Nephron progenitor cell (in vitro differentiated cells): ENCODE results near the gene ANKRD28.
"Not testable (repeated sequence)": the region's sequence is repeated elsewhere in the genome, so short reads cannot be mapped to it uniquely, and the experiment has no call there.

ENCODE experiments used
- DNase-seq: peaks from one replicate; pipeline ENCODE4 v3.0.0; 2021
- H3K27ac Mint-ChIP-seq: 2 replicates; pipeline ENCODE4 v1.8.0; 2021; ENCODE audit warnings: mild to moderate bottlenecking, moderate library complexity, mixed read lengths
- H3K27me3 Mint-ChIP-seq: 2 replicates; pipeline ENCODE4 v1.8.0; 2021; ENCODE audit warnings: mild to moderate bottlenecking, low read depth, mixed read lengths; ENCODE audit not compliant: poor library complexity
- H3K36me3 Mint-ChIP-seq: 2 replicates; pipeline ENCODE4 v1.8.0; 2021; ENCODE audit warnings: low read depth, mixed read lengths
- H3K4me1 Mint-ChIP-seq: 2 replicates; pipeline ENCODE4 v1.8.0; 2021; ENCODE audit warnings: mixed read lengths
- H3K4me3 Mint-ChIP-seq: 2 replicates; pipeline ENCODE4 v1.8.0; 2021; ENCODE audit warnings: mild to moderate bottlenecking, moderate library complexity, mixed read lengths
- H3K9me3 Mint-ChIP-seq: 2 replicates; pipeline ENCODE4 v1.8.0; 2021; ENCODE audit warnings: mild to moderate bottlenecking, moderate library complexity, mixed read lengths
- TF ChIP-seq, protein P1 (sequence below): fragments of 200-600 bp; sonication (generic); IDR thresholded peaks from 2 replicates; pipeline ENCODE4 v1.5.0; 2021; ENCODE audit warnings: antibody characterized with exemption

ANKRD28 gene

DNA sequence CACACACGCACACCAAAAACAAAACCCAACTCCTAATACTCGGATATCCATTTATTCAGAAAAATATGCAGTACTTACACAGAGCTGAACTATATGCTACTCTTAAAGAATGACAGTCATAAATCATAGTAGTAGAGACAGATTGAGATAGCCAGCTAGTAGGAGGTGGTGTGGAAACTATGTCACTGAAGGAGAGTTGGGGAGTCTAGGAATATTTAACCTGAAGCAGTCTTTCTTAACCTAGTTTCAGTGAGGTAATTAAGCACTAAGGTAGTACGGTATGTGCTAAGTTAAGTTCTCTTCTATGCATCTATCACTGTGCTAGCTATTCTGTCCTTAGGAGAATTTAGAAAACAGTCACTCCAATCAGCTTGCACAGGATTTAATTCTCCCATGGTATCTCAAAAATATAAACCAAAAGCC is 54.2 kb downstream of the ANKRD28 start:
- TF ChIP-seq, protein P1, sequence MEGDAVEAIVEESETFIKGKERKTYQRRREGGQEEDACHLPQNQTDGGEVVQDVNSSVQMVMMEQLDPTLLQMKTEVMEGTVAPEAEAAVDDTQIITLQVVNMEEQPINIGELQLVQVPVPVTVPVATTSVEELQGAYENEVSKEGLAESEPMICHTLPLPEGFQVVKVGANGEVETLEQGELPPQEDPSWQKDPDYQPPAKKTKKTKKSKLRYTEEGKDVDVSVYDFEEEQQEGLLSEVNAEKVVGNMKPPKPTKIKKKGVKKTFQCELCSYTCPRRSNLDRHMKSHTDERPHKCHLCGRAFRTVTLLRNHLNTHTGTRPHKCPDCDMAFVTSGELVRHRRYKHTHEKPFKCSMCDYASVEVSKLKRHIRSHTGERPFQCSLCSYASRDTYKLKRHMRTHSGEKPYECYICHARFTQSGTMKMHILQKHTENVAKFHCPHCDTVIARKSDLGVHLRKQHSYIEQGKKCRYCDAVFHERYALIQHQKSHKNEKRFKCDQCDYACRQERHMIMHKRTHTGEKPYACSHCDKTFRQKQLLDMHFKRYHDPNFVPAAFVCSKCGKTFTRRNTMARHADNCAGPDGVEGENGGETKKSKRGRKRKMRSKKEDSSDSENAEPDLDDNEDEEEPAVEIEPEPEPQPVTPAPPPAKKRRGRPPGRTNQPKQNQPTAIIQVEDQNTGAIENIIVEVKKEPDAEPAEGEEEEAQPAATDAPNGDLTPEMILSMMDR = no peak
- H3K27ac Mint-ChIP-seq = no peak overlapping the region
- DNase-seq = no peak
- no peaks in the 10 kb centered on the region for H3K4me1 Mint-ChIP-seq
- peaks cover 88% of the 10 kb centered on the region for H3K9me3 Mint-ChIP-seq
- H3K36me3 Mint-ChIP-seq = peaks cover 93% of the 10 kb centered on the region
- peak overlapping the region; percentile 5 for H3K4me3 Mint-ChIP-seq
- no peaks in the 10 kb centered on the region for H3K27me3 Mint-ChIP-seq

DNA sequence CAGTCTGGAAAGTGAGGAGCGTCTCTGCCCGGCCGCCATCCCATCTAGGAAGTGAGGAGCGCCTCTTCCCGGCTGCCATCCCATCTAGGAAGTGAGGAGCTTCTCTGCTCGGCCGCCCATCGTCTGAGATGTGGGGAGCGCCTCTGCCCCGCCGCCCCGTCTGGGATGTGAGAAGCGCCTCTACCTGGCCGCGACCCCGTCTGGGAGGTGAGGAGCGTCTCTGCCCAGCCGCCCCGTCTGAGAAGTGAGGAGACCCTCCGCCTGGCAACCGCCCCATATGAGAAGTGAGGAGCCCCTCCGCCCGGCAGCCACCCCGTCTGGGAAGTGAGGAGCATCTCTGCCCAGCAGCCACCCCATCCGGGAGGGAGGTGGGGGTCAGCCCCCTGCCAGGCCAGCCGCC is 55.5 kb downstream of the ANKRD28 start:
- not testable (repeated sequence) for H3K27ac Mint-ChIP-seq
- H3K36me3 Mint-ChIP-seq = peaks cover 93% of the 10 kb centered on the region
- peaks cover 88% of the 10 kb centered on the region for H3K9me3 Mint-ChIP-seq

DNA sequence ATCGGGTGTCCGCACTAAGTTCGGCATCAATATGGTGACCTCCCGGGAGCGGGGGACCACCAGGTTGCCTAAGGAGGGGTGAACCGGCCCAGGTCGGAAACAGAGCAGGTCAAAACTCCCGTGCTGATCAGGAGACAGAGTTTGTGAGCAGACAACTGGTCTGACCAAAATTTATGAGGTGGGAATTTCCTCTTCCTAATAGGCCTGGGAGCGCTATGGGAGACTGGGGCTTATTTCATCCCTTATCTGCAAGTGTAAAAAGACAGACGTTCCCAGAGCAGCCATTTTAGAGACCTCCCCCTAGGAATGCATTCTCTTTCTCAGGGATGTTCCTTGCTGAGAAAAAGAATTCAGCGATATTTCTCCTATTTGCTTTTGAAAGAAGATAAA is 59.2 kb downstream of the ANKRD28 start:
- H3K36me3 Mint-ChIP-seq = peaks cover 85% of the 10 kb centered on the region
- H3K4me1 Mint-ChIP-seq, H3K27ac Mint-ChIP-seq, H3K4me3 Mint-ChIP-seq, H3K27me3 Mint-ChIP-seq, DNase-seq: not testable (repeated sequence)
- H3K9me3 Mint-ChIP-seq = peaks cover 63% of the 10 kb centered on the region

More for the DNA sequence above, 55.5 kb downstream of the ANKRD28 start:
- not testable (repeated sequence) for H3K4me3 Mint-ChIP-seq, DNase-seq, H3K27me3 Mint-ChIP-seq, H3K4me1 Mint-ChIP-seq

DNA sequence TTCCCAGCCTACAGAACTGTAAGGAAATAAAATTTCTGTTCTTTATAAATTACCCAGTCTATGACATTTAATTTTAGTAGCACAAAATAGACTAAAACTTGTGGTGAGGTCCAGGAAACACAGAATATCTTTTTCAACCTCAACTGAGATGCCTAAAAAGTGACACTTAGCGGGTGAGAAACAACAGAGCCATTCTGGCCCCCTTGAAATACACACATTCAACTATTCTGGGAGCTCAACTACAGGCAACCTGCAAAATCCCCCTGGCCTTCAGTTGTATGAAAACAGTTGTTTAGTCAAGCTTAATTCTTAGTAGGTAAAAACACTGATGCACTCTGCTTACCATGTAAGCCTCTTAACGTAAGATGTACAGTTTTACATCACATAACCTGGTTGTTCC is 66.8 kb downstream of the ANKRD28 start:
- H3K27ac Mint-ChIP-seq = no peak overlapping the region
- H3K27me3 Mint-ChIP-seq = no peaks in the 10 kb centered on the region
- H3K4me3 Mint-ChIP-seq = no peak overlapping the region
- TF ChIP-seq, protein P1 = no peak
- no peak for DNase-seq
- H3K36me3 Mint-ChIP-seq = peaks cover 81% of the 10 kb centered on the region
- H3K4me1 Mint-ChIP-seq = no peaks in the 10 kb centered on the region
- H3K9me3 Mint-ChIP-seq = no peaks in the 10 kb centered on the region

DNA sequence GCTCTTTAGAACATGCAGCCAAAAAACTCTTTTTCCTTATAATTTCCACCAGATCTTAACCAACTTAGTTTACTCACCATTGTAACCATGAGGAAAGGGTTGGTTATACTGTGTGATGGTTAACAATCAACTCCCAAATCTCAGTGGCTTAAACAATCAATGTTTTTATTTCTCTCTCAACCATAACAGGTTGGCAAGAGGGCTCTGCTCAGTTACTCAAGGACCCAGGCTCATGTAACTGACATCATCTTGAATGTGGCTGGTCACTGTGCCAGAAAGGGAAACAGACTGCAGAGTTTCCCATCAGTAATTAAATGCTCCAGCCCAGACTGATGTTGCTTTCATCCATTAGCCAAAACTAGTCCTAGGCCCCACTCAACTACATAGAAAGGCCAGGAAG is 69.0 kb downstream of the ANKRD28 start:
- peaks cover 81% of the 10 kb centered on the region for H3K36me3 Mint-ChIP-seq
- H3K4me1 Mint-ChIP-seq = no peaks in the 10 kb centered on the region
- H3K9me3 Mint-ChIP-seq = no peaks in the 10 kb centered on the region
- H3K27me3 Mint-ChIP-seq = no peaks in the 10 kb centered on the region
- no peak for DNase-seq
- no peak overlapping the region for H3K27ac Mint-ChIP-seq
- TF ChIP-seq, protein P1 = no peak
- H3K4me3 Mint-ChIP-seq = no peak overlapping the region

DNA sequence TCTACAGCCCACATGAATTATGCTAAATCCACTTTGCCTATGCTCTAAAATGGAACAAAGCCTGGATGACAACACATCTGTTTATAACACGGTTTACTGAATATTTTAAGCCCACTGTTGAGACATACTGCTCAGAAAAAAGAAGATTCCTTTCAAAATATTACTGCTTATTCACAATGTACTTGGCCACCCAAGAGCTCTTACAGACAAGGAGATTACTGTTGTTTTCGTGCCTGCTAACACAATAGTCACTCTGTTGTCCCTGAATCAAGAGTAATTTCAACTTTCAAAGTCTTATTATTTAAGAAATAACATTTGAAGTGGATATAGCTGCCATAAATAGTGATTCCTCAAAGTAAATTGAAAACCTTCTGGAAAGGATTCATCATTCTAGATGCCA is 70.9 kb downstream of the ANKRD28 start:
- Mint-ChIP-seq H3K4me3 (no peak overlapping the region), H3K36me3 (peaks cover 75% of the 10 kb centered on the region), H3K27ac (no peak overlapping the region), H3K4me1 (no peaks in the 10 kb centered on the region), H3K9me3 (no peaks in the 10 kb centered on the region), H3K27me3 (no peaks in the 10 kb centered on the region)
- DNase-seq = no peak
- TF ChIP-seq, protein P1 = no peak

DNA sequence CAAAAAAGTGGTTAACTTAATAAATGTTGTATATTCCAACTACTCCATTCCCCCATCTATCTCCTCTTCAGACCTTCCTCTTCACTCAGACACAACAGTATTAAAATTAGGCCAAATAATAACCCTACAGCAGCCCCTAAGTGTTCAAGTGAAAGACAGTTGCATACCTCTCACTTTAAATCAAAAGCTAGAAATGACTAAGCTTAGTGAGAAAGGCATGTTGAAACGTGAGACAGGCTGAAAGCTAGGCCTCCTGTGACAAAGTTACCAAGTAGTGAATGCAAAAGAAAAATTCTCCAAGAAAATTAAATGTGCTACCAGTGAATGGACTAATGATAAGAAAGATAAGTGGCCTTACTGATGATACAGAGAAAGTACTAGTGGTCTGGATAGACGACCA is 71.7 kb downstream of the ANKRD28 start:
- Mint-ChIP-seq H3K27me3 (no peaks in the 10 kb centered on the region), H3K9me3 (no peaks in the 10 kb centered on the region), H3K27ac (no peak overlapping the region), H3K36me3 (peaks cover 74% of the 10 kb centered on the region), H3K4me1 (no peaks in the 10 kb centered on the region), H3K4me3 (no peak overlapping the region)
- no peak for DNase-seq
- TF ChIP-seq, protein P1 = no peak
